ENCODE measurements around the gene KCNB1. TPM values are rescaled to one million over a fixed set of nuclear protein-coding genes. Genes with fewer than 3 reads are reported as not detected.

The KCNB1 gene
- total RNA-seq, 2 donors from 2014 or later, result 0.52 to 3.3 TPM

DNA sequence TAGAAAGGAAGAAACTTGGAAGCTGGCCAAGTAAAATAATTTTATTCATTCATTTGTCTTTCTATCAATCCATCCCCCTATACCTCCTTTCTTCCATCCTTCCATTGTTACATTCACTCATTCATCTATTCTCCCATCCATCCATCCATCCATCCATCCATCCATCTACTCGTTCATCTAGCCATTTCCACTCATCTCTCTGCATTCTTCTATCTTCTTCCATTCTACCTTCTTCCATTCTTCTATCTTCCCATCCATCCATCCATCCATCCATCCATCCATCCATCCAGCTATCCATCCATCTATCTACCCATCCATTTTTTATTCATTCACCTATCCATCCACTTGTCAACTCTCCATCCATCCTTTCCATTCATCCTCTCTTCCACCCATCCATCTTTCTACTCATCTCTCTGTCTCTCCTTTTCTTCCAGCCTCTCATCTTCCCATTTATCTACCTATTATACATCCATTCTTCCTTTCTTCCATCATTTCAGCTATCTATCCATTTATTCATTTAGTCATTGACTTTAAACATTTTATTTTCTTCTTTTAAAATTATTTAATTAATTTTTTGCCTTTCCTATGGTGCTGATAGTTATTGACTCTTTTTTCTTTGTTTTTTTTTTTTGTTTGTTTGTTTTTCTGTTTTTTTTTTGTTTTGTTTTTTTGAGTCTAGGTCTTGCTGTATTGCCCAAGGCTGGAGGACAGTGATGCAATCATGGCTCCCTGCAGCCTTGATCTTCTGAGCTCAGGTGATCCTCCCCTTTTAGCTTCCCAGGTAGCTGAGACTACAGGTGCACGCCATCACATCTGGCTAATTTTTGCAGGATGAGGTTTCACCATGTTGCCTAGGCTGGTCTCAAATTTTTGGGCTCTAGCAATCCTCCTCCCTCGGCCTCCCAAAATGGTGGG, 151.5 kb downstream of the KCNB1 start:
- no peak for ATAC-seq
- no peak for DNase-seq

DNA sequence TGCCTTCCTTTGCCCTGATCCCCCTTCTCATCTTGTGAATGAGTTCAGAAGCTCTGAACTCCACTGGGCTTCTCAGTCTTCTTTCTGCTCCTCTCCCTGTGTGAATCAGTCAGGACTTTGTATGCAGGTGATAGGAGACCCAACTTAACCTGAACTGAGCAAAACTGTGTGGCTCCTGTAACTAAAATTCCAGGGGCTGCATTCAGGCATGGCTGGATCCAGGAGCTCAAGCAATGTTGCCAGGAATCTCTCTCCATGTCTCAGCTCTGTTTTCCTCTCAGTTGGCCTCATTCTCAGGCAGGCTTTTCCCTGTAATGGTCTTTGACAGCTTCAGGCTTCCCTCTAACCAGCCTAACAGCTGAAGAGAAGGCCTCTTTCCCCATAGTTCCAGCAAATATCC, 153.7 kb downstream of the KCNB1 start:
- no peak overlapping the region for H3K4me3 ChIP-seq
- H3K4me1 ChIP-seq, result no peaks in the 10 kb centered on the region
- DNase-seq (no peak), ATAC-seq (no peak)
- H3K27ac ChIP-seq, result no peak overlapping the region
- no peaks in the 10 kb centered on the region for H3K36me3 ChIP-seq (replicated peaks in 1 of 2; ENCODE audit: insufficient read depth in 1 of 2, low read depth in 2 of 2)
- H3K27me3 ChIP-seq, result no peaks in the 10 kb centered on the region
- intact Hi-C loops (cut with DNase I), result no loop called here
- TF ChIP-seq POLR2A (IDR thresholded peaks at IDR 0.05), result no peak
- H3K9me3 ChIP-seq, result no peaks in the 10 kb centered on the region

More for the DNA sequence above, 151.5 kb downstream of the KCNB1 start:
- no peak for TF ChIP-seq POLR2A (IDR thresholded peaks at IDR 0.05)
- TF ChIP-seq, protein P1, sequence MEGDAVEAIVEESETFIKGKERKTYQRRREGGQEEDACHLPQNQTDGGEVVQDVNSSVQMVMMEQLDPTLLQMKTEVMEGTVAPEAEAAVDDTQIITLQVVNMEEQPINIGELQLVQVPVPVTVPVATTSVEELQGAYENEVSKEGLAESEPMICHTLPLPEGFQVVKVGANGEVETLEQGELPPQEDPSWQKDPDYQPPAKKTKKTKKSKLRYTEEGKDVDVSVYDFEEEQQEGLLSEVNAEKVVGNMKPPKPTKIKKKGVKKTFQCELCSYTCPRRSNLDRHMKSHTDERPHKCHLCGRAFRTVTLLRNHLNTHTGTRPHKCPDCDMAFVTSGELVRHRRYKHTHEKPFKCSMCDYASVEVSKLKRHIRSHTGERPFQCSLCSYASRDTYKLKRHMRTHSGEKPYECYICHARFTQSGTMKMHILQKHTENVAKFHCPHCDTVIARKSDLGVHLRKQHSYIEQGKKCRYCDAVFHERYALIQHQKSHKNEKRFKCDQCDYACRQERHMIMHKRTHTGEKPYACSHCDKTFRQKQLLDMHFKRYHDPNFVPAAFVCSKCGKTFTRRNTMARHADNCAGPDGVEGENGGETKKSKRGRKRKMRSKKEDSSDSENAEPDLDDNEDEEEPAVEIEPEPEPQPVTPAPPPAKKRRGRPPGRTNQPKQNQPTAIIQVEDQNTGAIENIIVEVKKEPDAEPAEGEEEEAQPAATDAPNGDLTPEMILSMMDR (IDR thresholded peaks at IDR 0.05), result no peak
- H3K27ac ChIP-seq, result no peak overlapping the region
- H3K36me3 ChIP-seq (replicated peaks in 1 of 2; ENCODE audit: insufficient read depth in 1 of 2, low read depth in 2 of 2), result no peaks in the 10 kb centered on the region
- no peak overlapping the region for H3K4me3 ChIP-seq
- H3K9me3 ChIP-seq, result no peaks in the 10 kb centered on the region
- no peaks in the 10 kb centered on the region for H3K4me1 ChIP-seq
- intact Hi-C loops (cut with DNase I), result loop anchor here (10.0 kb wide), 2 partner anchors 174 to 274 kb away; no protein-coding TSS in a partner anchor
- 52 to 57% methylated on average over 3 of the region's 3 CpGs for WGBS, 2 donors
- no peaks in the 10 kb centered on the region for H3K27me3 ChIP-seq

DNA sequence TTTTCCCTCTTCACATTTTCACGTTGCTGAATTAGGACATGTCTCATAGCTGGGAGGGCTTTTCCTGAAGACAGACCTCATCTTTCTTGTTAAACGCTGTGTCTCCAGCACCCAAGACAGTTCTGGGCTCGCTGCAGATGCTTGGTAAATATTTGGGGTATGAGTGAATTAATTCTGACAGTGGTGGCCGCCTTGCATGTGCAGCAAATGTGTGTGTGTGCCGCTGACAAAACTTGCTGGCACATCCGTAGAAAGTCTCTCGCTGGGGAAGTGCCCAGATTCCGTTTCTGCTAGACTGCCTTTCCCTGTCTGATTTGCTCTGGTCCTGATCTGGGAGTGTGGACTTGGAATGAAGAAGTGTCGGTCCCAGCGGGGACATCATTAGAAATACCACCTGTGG, 156.4 kb downstream of the KCNB1 start:
- DNase-seq (no peak), ATAC-seq (no peak)
- Histone ChIP-seq H3K4me1 (no peaks in the 10 kb centered on the region), H3K9me3 (no peaks in the 10 kb centered on the region), H3K27ac (no peak overlapping the region), H3K27me3 (no peaks in the 10 kb centered on the region), H3K36me3 (replicated peaks in 1 of 2; ENCODE audit: insufficient read depth in 1 of 2, low read depth in 2 of 2) (no peaks in the 10 kb centered on the region), H3K4me3 (no peak overlapping the region)
- intact Hi-C loops (cut with DNase I), result no loop called here
- TF ChIP-seq, protein P1 (IDR thresholded peaks at IDR 0.05), result no peak
- no peak for TF ChIP-seq POLR2A (IDR thresholded peaks at IDR 0.05)
- WGBS, 2 donors, result 33 to 44% methylated on average over 10 of the region's 10 CpGs

DNA sequence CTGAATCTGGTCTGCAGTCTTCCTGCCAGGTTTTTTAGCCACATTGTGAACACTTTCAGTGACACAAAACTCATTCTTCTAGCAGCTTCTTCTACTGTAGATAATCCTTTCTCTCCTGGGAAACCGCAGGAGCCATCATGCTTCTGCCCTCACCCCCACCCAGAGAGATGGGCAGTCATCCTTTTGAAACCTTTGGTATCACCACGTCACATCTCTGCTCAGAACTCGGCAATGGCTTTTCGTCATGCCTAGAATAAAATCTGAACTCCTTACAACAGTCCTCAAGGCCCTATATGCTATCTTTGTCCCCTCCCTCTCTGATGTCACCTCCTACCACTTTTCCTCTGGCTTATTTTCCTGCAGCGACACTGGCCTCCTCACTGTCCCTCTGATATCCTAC, 158.2 kb downstream of the KCNB1 start:
- no peak overlapping the region for H3K4me3 ChIP-seq
- no peak overlapping the region for H3K27ac ChIP-seq
- intact Hi-C loops (cut with DNase I), result no loop called here
- H3K36me3 ChIP-seq (replicated peaks in 1 of 2; ENCODE audit: insufficient read depth in 1 of 2, low read depth in 2 of 2), result no peaks in the 10 kb centered on the region
- 79 to 82% methylated on average over 5 of the region's 5 CpGs for WGBS, 2 donors
- no peaks in the 10 kb centered on the region for H3K9me3 ChIP-seq
- ATAC-seq (no peak), DNase-seq (no peak)
- peaks cover 2% of the 10 kb centered on the region for H3K4me1 ChIP-seq
- TF ChIP-seq, protein P1 (IDR thresholded peaks at IDR 0.05), result no peak
- no peak for TF ChIP-seq POLR2A (IDR thresholded peaks at IDR 0.05)
- H3K27me3 ChIP-seq, result peaks cover 0 to 7% of the 10 kb centered on the region in 2 donors

DNA sequence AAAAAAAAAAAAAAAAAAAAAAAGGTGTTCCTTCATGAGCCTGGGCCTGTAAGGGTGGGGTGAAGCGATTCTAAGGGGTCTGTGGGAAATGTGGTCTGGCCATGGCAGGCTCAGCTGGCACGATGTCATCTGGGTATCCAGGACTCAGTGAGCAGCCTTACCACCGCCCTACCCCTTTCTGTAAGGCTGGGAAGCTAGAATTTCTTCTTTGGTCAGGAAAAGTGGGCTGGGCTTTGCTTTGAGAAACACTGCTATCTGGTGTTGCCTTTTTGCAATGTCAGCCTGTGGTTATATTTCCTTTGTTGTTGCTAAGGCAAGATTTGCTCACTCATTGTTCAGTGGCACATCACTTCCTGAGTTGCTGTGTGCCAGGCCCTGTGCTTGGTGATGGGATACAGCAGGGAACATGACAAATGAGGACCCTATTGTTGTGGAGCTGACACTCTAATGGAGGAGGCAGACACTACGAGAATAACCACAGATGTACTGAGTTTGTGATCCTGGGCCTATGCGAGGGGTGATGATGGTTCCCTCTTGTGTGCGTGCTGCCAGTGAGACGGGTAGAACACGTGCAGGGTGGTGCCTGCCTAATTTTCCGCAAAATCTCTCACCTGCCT, 158.7 kb downstream of the KCNB1 start:
- intact Hi-C loops (cut with DNase I), result no loop called here
- Histone ChIP-seq H3K27me3 (peaks cover under 1 to 12% of the 10 kb centered on the region in 2 donors), H3K27ac (no peak overlapping the region), H3K36me3 (replicated peaks in 1 of 2; ENCODE audit: insufficient read depth in 1 of 2, low read depth in 2 of 2) (no peaks in the 10 kb centered on the region), H3K4me1 (peaks cover 8% of the 10 kb centered on the region), H3K9me3 (no peaks in the 10 kb centered on the region), H3K4me3 (no peak overlapping the region)
- ATAC-seq (no peak), DNase-seq (peak in 1 of 4 donors; percentile 33)
- WGBS, 2 donors, result 52 to 59% methylated on average over 8 to 9 of the region's 9 CpGs
- no peak for TF ChIP-seq POLR2A (IDR thresholded peaks at IDR 0.05)
- TF ChIP-seq, protein P1 (IDR thresholded peaks at IDR 0.05), result peak in 4 of 7 experiments; percentile 6 to 31 (median 14)
